Measurements from ENCODE around the gene FAM47E. TPM values are rescaled to one million over a fixed set of nuclear protein-coding genes. Genes with fewer than 3 reads are reported as not detected.

FAM47E gene
- total and polyA plus RNA-seq, 9 of the 15 experiments (the other 6 are each of a cell fraction or from before 2014, with no cell fraction given) = 3.7 to 15.6 (median 6.4) TPM

DNA sequence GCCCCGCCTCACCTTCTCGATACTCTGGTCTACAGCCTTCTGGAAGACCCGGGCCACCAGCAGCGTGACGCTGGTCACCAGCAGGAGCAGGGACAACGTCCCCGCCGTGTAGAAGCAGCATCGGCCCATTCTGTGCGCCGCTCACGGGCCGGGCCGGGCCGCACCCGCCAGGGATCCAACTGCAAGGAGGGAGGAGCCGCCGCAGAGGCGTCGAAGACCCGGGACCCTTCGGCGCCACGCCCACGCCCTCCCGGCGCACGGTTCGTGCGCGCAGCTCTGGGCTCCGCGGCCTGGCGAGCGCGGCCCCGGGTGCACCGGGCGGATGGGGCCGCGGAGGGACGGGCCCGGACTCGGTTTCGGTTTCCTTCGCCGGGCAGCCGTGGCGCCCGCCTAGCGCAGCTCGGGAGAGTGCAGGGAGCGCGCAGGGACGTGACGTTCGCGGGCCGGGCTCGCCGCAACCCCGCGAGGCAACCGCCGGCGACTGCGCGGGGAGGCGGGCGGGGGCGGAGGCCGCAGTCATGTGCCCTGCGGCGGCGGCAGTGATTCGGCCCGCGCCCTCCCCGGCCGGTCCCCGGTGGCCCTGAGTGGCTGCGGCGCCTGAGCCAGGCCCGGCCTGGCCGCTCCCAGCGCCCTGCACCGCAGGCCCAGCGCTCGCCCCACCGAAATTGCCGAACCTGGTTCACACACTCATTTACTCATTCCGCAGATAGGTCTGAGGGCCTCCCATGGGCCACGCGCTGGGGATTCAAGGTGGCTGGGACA is 37.9 kb upstream of the FAM47E start, which contains the start of gene SCARB2 (continued):
- TF ChIP-seq, protein P1, sequence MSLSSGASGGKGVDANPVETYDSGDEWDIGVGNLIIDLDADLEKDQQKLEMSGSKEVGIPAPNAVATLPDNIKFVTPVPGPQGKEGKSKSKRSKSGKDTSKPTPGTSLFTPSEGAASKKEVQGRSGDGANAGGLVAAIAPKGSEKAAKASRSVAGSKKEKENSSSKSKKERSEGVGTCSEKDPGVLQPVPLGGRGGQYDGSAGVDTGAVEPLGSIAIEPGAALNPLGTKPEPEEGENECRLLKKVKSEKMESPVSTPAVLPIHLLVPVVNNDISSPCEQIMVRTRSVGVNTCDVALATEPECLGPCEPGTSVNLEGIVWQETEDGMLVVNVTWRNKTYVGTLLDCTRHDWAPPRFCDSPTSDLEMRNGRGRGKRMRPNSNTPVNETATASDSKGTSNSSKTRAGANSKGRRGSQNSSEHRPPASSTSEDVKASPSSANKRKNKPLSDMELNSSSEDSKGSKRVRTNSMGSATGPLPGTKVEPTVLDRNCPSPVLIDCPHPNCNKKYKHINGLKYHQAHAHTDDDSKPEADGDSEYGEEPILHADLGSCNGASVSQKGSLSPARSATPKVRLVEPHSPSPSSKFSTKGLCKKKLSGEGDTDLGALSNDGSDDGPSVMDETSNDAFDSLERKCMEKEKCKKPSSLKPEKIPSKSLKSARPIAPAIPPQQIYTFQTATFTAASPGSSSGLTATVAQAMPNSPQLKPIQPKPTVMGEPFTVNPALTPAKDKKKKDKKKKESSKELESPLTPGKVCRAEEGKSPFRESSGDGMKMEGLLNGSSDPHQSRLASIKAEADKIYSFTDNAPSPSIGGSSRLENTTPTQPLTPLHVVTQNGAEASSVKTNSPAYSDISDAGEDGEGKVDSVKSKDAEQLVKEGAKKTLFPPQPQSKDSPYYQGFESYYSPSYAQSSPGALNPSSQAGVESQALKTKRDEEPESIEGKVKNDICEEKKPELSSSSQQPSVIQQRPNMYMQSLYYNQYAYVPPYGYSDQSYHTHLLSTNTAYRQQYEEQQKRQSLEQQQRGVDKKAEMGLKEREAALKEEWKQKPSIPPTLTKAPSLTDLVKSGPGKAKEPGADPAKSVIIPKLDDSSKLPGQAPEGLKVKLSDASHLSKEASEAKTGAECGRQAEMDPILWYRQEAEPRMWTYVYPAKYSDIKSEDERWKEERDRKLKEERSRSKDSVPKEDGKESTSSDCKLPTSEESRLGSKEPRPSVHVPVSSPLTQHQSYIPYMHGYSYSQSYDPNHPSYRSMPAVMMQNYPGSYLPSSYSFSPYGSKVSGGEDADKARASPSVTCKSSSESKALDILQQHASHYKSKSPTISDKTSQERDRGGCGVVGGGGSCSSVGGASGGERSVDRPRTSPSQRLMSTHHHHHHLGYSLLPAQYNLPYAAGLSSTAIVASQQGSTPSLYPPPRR (CRISPR knock-in tag; IDR thresholded peaks at IDR 0.05; ENCODE audit: borderline replicate concordance) = no peak
- TF ChIP-seq CHD2 (IDR thresholded peaks at IDR 0.05; ENCODE audit: low read depth, low read length) (peak; percentile 42; the same call in 1 of the 2 replicates), MAZ (CRISPR knock-in tag; conservative IDR thresholded peaks at IDR 0.05 in 1 of 2, IDR thresholded peaks at IDR 0.05 in 1 of 2) (peak in 1 of 2 experiments; percentile 81), FOXP1 (CRISPR knock-in tag; IDR thresholded peaks at IDR 0.05) (peak; percentile 63; the same call in 1 of the 2 replicates), TRIM28 (IDR thresholded peaks at IDR 0.05) (no peak), NR2C2 (CRISPR knock-in tag; IDR thresholded peaks at IDR 0.05) (no peak), NR2C2 (tag; IDR thresholded peaks at IDR 0.05) (peak; percentile 79), ETV6 (IDR thresholded peaks at IDR 0.05; ENCODE audit: borderline replicate concordance in 1 of 2, low read depth in 2 of 2, low read length in 1 of 2) (no peak), ETV6 (CRISPR knock-in tag; IDR thresholded peaks at IDR 0.05; ENCODE audit: borderline replicate concordance) (no peak), ZNF444 (CRISPR knock-in tag; IDR thresholded peaks at IDR 0.05) (no peak), BHLHE40 (IDR thresholded peaks at IDR 0.05; ENCODE audit: low read length) (peak; percentile 83), RBFOX2 (IDR thresholded peaks at IDR 0.05; ENCODE audit: low read depth, low read length) (peak; percentile 85), HNRNPLL (IDR thresholded peaks at IDR 0.05; ENCODE audit: low read depth, low read length, poor library complexity, severe bottlenecking) (peak; percentile 53)
- TF ChIP-seq, protein P2, sequence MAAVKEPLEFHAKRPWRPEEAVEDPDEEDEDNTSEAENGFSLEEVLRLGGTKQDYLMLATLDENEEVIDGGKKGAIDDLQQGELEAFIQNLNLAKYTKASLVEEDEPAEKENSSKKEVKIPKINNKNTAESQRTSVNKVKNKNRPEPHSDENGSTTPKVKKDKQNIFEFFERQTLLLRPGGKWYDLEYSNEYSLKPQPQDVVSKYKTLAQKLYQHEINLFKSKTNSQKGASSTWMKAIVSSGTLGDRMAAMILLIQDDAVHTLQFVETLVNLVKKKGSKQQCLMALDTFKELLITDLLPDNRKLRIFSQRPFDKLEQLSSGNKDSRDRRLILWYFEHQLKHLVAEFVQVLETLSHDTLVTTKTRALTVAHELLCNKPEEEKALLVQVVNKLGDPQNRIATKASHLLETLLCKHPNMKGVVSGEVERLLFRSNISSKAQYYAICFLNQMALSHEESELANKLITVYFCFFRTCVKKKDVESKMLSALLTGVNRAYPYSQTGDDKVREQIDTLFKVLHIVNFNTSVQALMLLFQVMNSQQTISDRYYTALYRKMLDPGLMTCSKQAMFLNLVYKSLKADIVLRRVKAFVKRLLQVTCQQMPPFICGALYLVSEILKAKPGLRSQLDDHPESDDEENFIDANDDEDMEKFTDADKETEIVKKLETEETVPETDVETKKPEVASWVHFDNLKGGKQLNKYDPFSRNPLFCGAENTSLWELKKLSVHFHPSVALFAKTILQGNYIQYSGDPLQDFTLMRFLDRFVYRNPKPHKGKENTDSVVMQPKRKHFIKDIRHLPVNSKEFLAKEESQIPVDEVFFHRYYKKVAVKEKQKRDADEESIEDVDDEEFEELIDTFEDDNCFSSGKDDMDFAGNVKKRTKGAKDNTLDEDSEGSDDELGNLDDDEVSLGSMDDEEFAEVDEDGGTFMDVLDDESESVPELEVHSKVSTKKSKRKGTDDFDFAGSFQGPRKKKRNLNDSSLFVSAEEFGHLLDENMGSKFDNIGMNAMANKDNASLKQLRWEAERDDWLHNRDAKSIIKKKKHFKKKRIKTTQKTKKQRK (IDR thresholded peaks at IDR 0.05; ENCODE audit: borderline replicate concordance, low read depth, low read length) = no peak
- TF ChIP-seq, protein P3, sequence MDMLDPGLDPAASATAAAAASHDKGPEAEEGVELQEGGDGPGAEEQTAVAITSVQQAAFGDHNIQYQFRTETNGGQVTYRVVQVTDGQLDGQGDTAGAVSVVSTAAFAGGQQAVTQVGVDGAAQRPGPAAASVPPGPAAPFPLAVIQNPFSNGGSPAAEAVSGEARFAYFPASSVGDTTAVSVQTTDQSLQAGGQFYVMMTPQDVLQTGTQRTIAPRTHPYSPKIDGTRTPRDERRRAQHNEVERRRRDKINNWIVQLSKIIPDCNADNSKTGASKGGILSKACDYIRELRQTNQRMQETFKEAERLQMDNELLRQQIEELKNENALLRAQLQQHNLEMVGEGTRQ (CRISPR knock-in tag; IDR thresholded peaks at IDR 0.05) = peak; percentile 72
- TF ChIP-seq, protein P4, sequence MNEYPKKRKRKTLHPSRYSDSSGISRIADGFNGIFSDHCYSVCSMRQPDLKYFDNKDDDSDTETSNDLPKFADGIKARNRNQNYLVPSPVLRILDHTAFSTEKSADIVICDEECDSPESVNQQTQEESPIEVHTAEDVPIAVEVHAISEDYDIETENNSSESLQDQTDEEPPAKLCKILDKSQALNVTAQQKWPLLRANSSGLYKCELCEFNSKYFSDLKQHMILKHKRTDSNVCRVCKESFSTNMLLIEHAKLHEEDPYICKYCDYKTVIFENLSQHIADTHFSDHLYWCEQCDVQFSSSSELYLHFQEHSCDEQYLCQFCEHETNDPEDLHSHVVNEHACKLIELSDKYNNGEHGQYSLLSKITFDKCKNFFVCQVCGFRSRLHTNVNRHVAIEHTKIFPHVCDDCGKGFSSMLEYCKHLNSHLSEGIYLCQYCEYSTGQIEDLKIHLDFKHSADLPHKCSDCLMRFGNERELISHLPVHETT (CRISPR knock-in tag; conservative IDR thresholded peaks at IDR 0.05 in 1 of 2, IDR thresholded peaks at IDR 0.05 in 1 of 2) = peak in 1 of 2 experiments; percentile 94; a peak in 2 of 4 replicates
